ENCODE measurements around the gene TUT4.

TUT4 gene

GRCh38 chr1:52476943-52477342, 75.9 kb downstream of the TUT4 start:
- in situ Hi-C loops (cut with MboI; ENCODE audit: low sequenced_read_pairs), result no loop called here

GRCh38 chr1:52474807-52475206, 78.1 kb downstream of the TUT4 start:
- in situ Hi-C loops (cut with MboI; ENCODE audit: low sequenced_read_pairs), result no loop called here

GRCh38 chr1:52473039-52473438, 79.9 kb downstream of the TUT4 start:
- in situ Hi-C loops (cut with MboI; ENCODE audit: low sequenced_read_pairs), result no loop called here

GRCh38 chr1:52472384-52472783, 80.5 kb downstream of the TUT4 start:
- in situ Hi-C loops (cut with MboI; ENCODE audit: low sequenced_read_pairs), result no loop called here

- in situ Hi-C loops (cut with MboI; ENCODE audit: low sequenced_read_pairs), result no loop called here
Measured at GRCh38 chr1:52469108-52469507, 83.8 kb downstream of the TUT4 start.

GRCh38 chr1:52463891-52464290, 89.0 kb downstream of the TUT4 start:
- in situ Hi-C loops (cut with MboI; ENCODE audit: low sequenced_read_pairs), result no loop called here

GRCh38 chr1:52461821-52462220, 91.1 kb downstream of the TUT4 start:
- in situ Hi-C loops (cut with MboI; ENCODE audit: low sequenced_read_pairs), result no loop called here

- in situ Hi-C loops (cut with MboI; ENCODE audit: low sequenced_read_pairs), result no loop called here
Measured at GRCh38 chr1:52460694-52461093, 92.2 kb downstream of the TUT4 start.

- in situ Hi-C loops (cut with MboI; ENCODE audit: low sequenced_read_pairs), result no loop called here
Measured at GRCh38 chr1:52455686-52456085, 97.2 kb downstream of the TUT4 start.

- in situ Hi-C loops (cut with MboI; ENCODE audit: low sequenced_read_pairs), result no loop called here
Measured at GRCh38 chr1:52454779-52455178, 98.1 kb downstream of the TUT4 start.

- in situ Hi-C loops (cut with MboI; ENCODE audit: low sequenced_read_pairs), result no loop called here
Measured at GRCh38 chr1:52454127-52454526, 98.8 kb downstream of the TUT4 start.

- in situ Hi-C loops (cut with MboI; ENCODE audit: low sequenced_read_pairs), result no loop called here
Measured at GRCh38 chr1:52444463-52444862, 108.4 kb downstream of the TUT4 start.

GRCh38 chr1:52439976-52440375, 112.9 kb downstream of the TUT4 start:
- in situ Hi-C loops (cut with MboI; ENCODE audit: low sequenced_read_pairs), result no loop called here

- in situ Hi-C loops (cut with MboI; ENCODE audit: low sequenced_read_pairs), result no loop called here
Measured at GRCh38 chr1:52436817-52437216, 116.1 kb downstream of the TUT4 start.

- in situ Hi-C loops (cut with MboI; ENCODE audit: low sequenced_read_pairs), result no loop called here
Measured at GRCh38 chr1:52435650-52436049, 117.2 kb downstream of the TUT4 start.

GRCh38 chr1:52435211-52435610, 117.7 kb downstream of the TUT4 start:
- in situ Hi-C loops (cut with MboI; ENCODE audit: low sequenced_read_pairs), result no loop called here

GRCh38 chr1:52432807-52433206, 120.1 kb downstream of the TUT4 start:
- in situ Hi-C loops (cut with MboI; ENCODE audit: low sequenced_read_pairs), result no loop called here

GRCh38 chr1:52427152-52427551, 125.7 kb downstream of the TUT4 start:
- in situ Hi-C loops (cut with MboI; ENCODE audit: low sequenced_read_pairs), result no loop called here

GRCh38 chr1:52426371-52426770, 126.5 kb downstream of the TUT4 start:
- in situ Hi-C loops (cut with MboI; ENCODE audit: low sequenced_read_pairs), result no loop called here

- in situ Hi-C loops (cut with MboI; ENCODE audit: low sequenced_read_pairs), result no loop called here
Measured at GRCh38 chr1:52424813-52425212, 128.1 kb downstream of the TUT4 start.

- in situ Hi-C loops (cut with MboI; ENCODE audit: low sequenced_read_pairs), result no loop called here
Measured at GRCh38 chr1:52424231-52424636, 128.7 kb downstream of the TUT4 start.

- in situ Hi-C loops (cut with MboI; ENCODE audit: low sequenced_read_pairs), result no loop called here
Measured at GRCh38 chr1:52423771-52424170, 129.1 kb downstream of the TUT4 start.

GRCh38 chr1:52423055-52423454, 129.8 kb downstream of the TUT4 start:
- in situ Hi-C loops (cut with MboI; ENCODE audit: low sequenced_read_pairs), result no loop called here

- in situ Hi-C loops (cut with MboI; ENCODE audit: low sequenced_read_pairs), result no loop called here
Measured at GRCh38 chr1:52420713-52421112, 132.2 kb downstream of the TUT4 start.
